Activated naive CD8-positive, alpha-beta T cell treated with anti-CD3 and anti-CD28 coated beads, Interleukin-2, amount 10 ng/mL, durations not matched to agents 7 days and 5 days (primary cell): ENCODE results near the gene ARID1B. TPM values are rescaled to one million over a fixed set of nuclear protein-coding genes. Genes with fewer than 3 reads are reported as not detected.

Experiments
- ATAC-seq: fragments of 150-1000 bp; cut with Tn5 transposase; one replicate; pipeline ENCODE4 v1.10.0; 2021; ENCODE audit warnings: low read depth, moderate library complexity
- POLR2A ChIA-PET: fragments of 350-600 bp; sonication (Branson Sonifier 250); formaldehyde crosslinking; loops from one replicate; lab custom pipeline; 2021; ENCODE audit warnings: antibody characterized with exemption; lab: Charles Lee
- DNase-seq: peaks from one replicate; pipeline ENCODE4 v3.0.0; 2021
- H3K27ac Mint-ChIP-seq: one replicate; pipeline ENCODE4 v1.8.0; 2022; ENCODE audit warnings: mild to moderate bottlenecking, mixed read lengths
- H3K27me3 Mint-ChIP-seq: one replicate; pipeline ENCODE4 v1.8.0; 2022; ENCODE audit warnings: mild to moderate bottlenecking, moderate library complexity, mixed read lengths
- H3K36me3 Mint-ChIP-seq: one replicate; pipeline ENCODE4 v1.8.0; 2021; ENCODE audit warnings: mild to moderate bottlenecking, mixed read lengths
- H3K4me1 Mint-ChIP-seq: one replicate; pipeline ENCODE4 v1.8.0; 2021; ENCODE audit warnings: mixed read lengths
- H3K4me3 Mint-ChIP-seq: one replicate; pipeline ENCODE4 v1.8.0; 2022; ENCODE audit warnings: mild to moderate bottlenecking, moderate library complexity, mixed read lengths
- H3K9me3 Mint-ChIP-seq: one replicate; pipeline ENCODE4 v1.8.0; 2021; ENCODE audit warnings: mixed read lengths
- total RNA-seq, 2 experiments: library from RNA; stranded (reverse); gene quantifications; one replicate each; pipeline ENCODE4 v1.2.3, GENCODE V29; 2021

Gene ARID1B
- total RNA-seq, 2 experiments from 2014 or later, result 83.2 to 98.2 TPM

- no peak for ATAC-seq
- Mint-ChIP-seq H3K4me1 (peaks cover 9% of the 10 kb centered on the region), H3K36me3 (peaks cover 14% of the 10 kb centered on the region), H3K27ac (no peak overlapping the region), H3K27me3 (no peaks in the 10 kb centered on the region), H3K4me3 (no peak overlapping the region), H3K9me3 (no peaks in the 10 kb centered on the region)
- DNase-seq, result no peak
- POLR2A ChIA-PET, result no interaction called here
Observed at GRCh38 chr6:156899071-156899470, 121.9 kb downstream of the ARID1B start.

GRCh38 chr6:156899532-156900135 is 122.5 kb downstream of the ARID1B start:
- Mint-ChIP-seq H3K27me3 (no peaks in the 10 kb centered on the region), H3K9me3 (no peaks in the 10 kb centered on the region), H3K36me3 (peaks cover 15% of the 10 kb centered on the region), H3K4me1 (peaks cover 9% of the 10 kb centered on the region), H3K4me3 (no peak overlapping the region), H3K27ac (no peak overlapping the region)
- ATAC-seq, result no peak
- no peak for DNase-seq
- POLR2A ChIA-PET, result no interaction called here

- POLR2A ChIA-PET, result no interaction called here
- DNase-seq, result no peak
- no peak overlapping the region for H3K4me3 Mint-ChIP-seq
- peaks cover 9% of the 10 kb centered on the region for H3K4me1 Mint-ChIP-seq
- ATAC-seq, result no peak
- H3K9me3 Mint-ChIP-seq, result no peaks in the 10 kb centered on the region
- peaks cover 15% of the 10 kb centered on the region for H3K36me3 Mint-ChIP-seq
- H3K27ac Mint-ChIP-seq, result no peak overlapping the region
- no peaks in the 10 kb centered on the region for H3K27me3 Mint-ChIP-seq
Observed at GRCh38 chr6:156900292-156900691, 123.1 kb downstream of the ARID1B start.

- no peak for ATAC-seq
- POLR2A ChIA-PET, result no interaction called here
- H3K27ac Mint-ChIP-seq, result no peak overlapping the region
- peaks cover 9% of the 10 kb centered on the region for H3K4me1 Mint-ChIP-seq
- no peaks in the 10 kb centered on the region for H3K27me3 Mint-ChIP-seq
- H3K9me3 Mint-ChIP-seq, result no peaks in the 10 kb centered on the region
- H3K4me3 Mint-ChIP-seq, result no peak overlapping the region
- DNase-seq, result no peak
- H3K36me3 Mint-ChIP-seq, result peaks cover 20% of the 10 kb centered on the region
Observed at GRCh38 chr6:156901309-156902019, 124.3 kb downstream of the ARID1B start.

GRCh38 chr6:156902782-156903181 is 125.6 kb downstream of the ARID1B start:
- POLR2A ChIA-PET, result no interaction called here
- peaks cover 22% of the 10 kb centered on the region for H3K36me3 Mint-ChIP-seq
- H3K4me3 Mint-ChIP-seq, result no peak overlapping the region
- DNase-seq (no peak), ATAC-seq (no peak)
- H3K4me1 Mint-ChIP-seq, result peaks cover 9% of the 10 kb centered on the region
- no peak overlapping the region for H3K27ac Mint-ChIP-seq
- H3K9me3 Mint-ChIP-seq, result no peaks in the 10 kb centered on the region
- H3K27me3 Mint-ChIP-seq, result no peaks in the 10 kb centered on the region

- peaks cover 24% of the 10 kb centered on the region for H3K36me3 Mint-ChIP-seq
- POLR2A ChIA-PET, result no interaction called here
- no peaks in the 10 kb centered on the region for H3K27me3 Mint-ChIP-seq
- DNase-seq, result no peak
- ATAC-seq, result no peak
- H3K9me3 Mint-ChIP-seq, result no peaks in the 10 kb centered on the region
- H3K4me3 Mint-ChIP-seq, result no peak overlapping the region
- no peak overlapping the region for H3K27ac Mint-ChIP-seq
- peaks cover 11% of the 10 kb centered on the region for H3K4me1 Mint-ChIP-seq
Observed at GRCh38 chr6:156904176-156904967, 127.2 kb downstream of the ARID1B start.

- H3K27ac Mint-ChIP-seq, result no peak overlapping the region
Observed at GRCh38 chr6:156905801-156906200, 128.6 kb downstream of the ARID1B start.

GRCh38 chr6:156906451-156906850 is 129.3 kb downstream of the ARID1B start:
- peaks cover 18% of the 10 kb centered on the region for H3K4me1 Mint-ChIP-seq
- no peak overlapping the region for H3K4me3 Mint-ChIP-seq
- peaks cover 26% of the 10 kb centered on the region for H3K36me3 Mint-ChIP-seq
- no peaks in the 10 kb centered on the region for H3K27me3 Mint-ChIP-seq
- no peak for ATAC-seq
- no peak overlapping the region for H3K27ac Mint-ChIP-seq
- no peak for DNase-seq
- H3K9me3 Mint-ChIP-seq, result no peaks in the 10 kb centered on the region
- POLR2A ChIA-PET, result interaction anchor here (0.7 kb wide), 1 partner anchor 1458 kb away, joined by 7 read pairs; no protein-coding TSS in a partner anchor

More at GRCh38 chr6:156905801-156906200, 128.6 kb downstream of the ARID1B start:
- no peak overlapping the region for H3K4me3 Mint-ChIP-seq
- no peaks in the 10 kb centered on the region for H3K27me3 Mint-ChIP-seq
- no peak for DNase-seq
- POLR2A ChIA-PET, result no interaction called here
- ATAC-seq, result no peak
- no peaks in the 10 kb centered on the region for H3K9me3 Mint-ChIP-seq
- H3K36me3 Mint-ChIP-seq, result peaks cover 26% of the 10 kb centered on the region
- H3K4me1 Mint-ChIP-seq, result peaks cover 18% of the 10 kb centered on the region

- H3K9me3 Mint-ChIP-seq, result no peaks in the 10 kb centered on the region
- H3K27ac Mint-ChIP-seq, result no peak overlapping the region
- H3K4me3 Mint-ChIP-seq, result no peak overlapping the region
Observed at GRCh38 chr6:156909212-156910010, 132.2 kb downstream of the ARID1B start.

GRCh38 chr6:156910011-156910334 is 132.8 kb downstream of the ARID1B start:
- DNase-seq (no peak), ATAC-seq (no peak)
- POLR2A ChIA-PET, result no interaction called here
- Mint-ChIP-seq H3K36me3 (peaks cover 31% of the 10 kb centered on the region), H3K27me3 (no peaks in the 10 kb centered on the region), H3K4me3 (no peak overlapping the region), H3K9me3 (no peaks in the 10 kb centered on the region), H3K4me1 (peaks cover 25% of the 10 kb centered on the region), H3K27ac (no peak overlapping the region)

More at GRCh38 chr6:156909212-156910010, 132.2 kb downstream of the ARID1B start:
- ATAC-seq (no peak), DNase-seq (no peak)
- peaks cover 25% of the 10 kb centered on the region for H3K4me1 Mint-ChIP-seq
- H3K27me3 Mint-ChIP-seq, result no peaks in the 10 kb centered on the region
- peaks cover 27% of the 10 kb centered on the region for H3K36me3 Mint-ChIP-seq
- POLR2A ChIA-PET, result no interaction called here

GRCh38 chr6:156910938-156911337 is 133.8 kb downstream of the ARID1B start:
- peaks cover 25% of the 10 kb centered on the region for H3K4me1 Mint-ChIP-seq
- no peaks in the 10 kb centered on the region for H3K9me3 Mint-ChIP-seq
- no peak for DNase-seq
- H3K36me3 Mint-ChIP-seq, result peaks cover 30% of the 10 kb centered on the region
- ATAC-seq, result no peak
- H3K4me3 Mint-ChIP-seq, result no peak overlapping the region
- H3K27me3 Mint-ChIP-seq, result no peaks in the 10 kb centered on the region
- no peak overlapping the region for H3K27ac Mint-ChIP-seq
- POLR2A ChIA-PET, result interaction anchor here (0.6 kb wide), 1 partner anchor 18 kb away, joined by 4 read pairs; no protein-coding TSS in a partner anchor

GRCh38 chr6:156911581-156911980 is 134.4 kb downstream of the ARID1B start:
- Mint-ChIP-seq H3K4me3 (no peak overlapping the region), H3K4me1 (peaks cover 27% of the 10 kb centered on the region), H3K27me3 (no peaks in the 10 kb centered on the region), H3K36me3 (peaks cover 27% of the 10 kb centered on the region), H3K9me3 (no peaks in the 10 kb centered on the region), H3K27ac (no peak overlapping the region)
- DNase-seq (no peak), ATAC-seq (no peak)
- POLR2A ChIA-PET, result no interaction called here

- no peaks in the 10 kb centered on the region for H3K9me3 Mint-ChIP-seq
- peaks cover 29% of the 10 kb centered on the region for H3K4me1 Mint-ChIP-seq
- DNase-seq (no peak), ATAC-seq (peak; percentile 61)
- POLR2A ChIA-PET, result no interaction called here
- no peak overlapping the region for H3K27ac Mint-ChIP-seq
- no peaks in the 10 kb centered on the region for H3K27me3 Mint-ChIP-seq
- H3K36me3 Mint-ChIP-seq, result peaks cover 27% of the 10 kb centered on the region
- no peak overlapping the region for H3K4me3 Mint-ChIP-seq
Observed at GRCh38 chr6:156912431-156912830, 135.3 kb downstream of the ARID1B start.
